ENCODE results near the gene MTARC2.

GRCh38 chr1:220727519-220727918 is 20.6 kb upstream of the MTARC2 start:
- TF ChIP-seq POLR2A (IDR thresholded peaks at IDR 0.05; ENCODE audit: low read depth, low read length) (no peak), TAF1 (IDR thresholded peaks at IDR 0.05; ENCODE audit: borderline replicate concordance, low read depth, low read length) (no peak)
